ENCODE results near the gene PTGIS. TPM values are rescaled to one million over a fixed set of nuclear protein-coding genes. Genes with fewer than 3 reads are reported as not detected.

PTGIS gene
- polyA plus RNA-seq, 1 donor (not counting 4 experiments of a cell fraction or from before 2014, with no cell fraction given) = not detected

DNA sequence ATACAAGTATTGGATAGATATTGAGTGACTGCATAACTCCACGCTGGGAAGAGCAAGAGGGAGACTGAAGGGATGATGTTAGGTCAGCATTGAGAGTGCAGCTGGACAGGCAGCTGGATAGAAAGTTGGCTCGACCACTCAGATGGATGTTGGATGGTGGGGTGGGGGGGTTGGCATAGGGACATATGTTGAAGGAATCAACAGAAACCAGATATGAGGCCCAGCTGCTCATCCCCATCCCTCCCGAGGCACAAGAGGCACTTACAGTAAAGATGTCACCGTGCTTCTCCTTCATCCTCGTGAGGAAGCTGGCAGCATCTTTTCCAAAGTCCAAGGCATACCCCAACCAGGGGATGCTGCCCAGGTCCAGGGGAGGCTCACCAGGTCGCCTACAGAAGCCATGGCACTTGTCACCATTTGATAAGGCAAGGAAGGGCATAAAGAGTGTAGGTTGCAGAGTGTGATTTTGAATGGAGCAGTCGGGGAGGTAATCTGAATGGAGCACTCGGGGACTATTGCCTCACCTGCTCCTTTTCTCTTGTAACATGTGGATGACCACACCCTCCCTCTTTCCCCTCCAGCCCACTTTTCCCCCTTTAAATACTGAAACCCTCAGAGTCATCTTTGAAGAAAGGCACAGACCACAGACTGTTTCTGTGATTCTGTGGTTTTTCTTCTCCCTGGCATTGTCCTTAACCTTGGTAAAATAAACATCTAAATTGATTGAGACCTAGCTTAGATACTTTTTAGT lies 18.0 kb downstream of the PTGIS start:
- Histone ChIP-seq H3K9ac (ENCODE audit: control insufficient read depth, extremely low read depth, insufficient read depth, low read length) (no peak overlapping the region), H3K27me3 (ENCODE audit: control insufficient read depth, extremely low read depth, insufficient read depth, low read length) (peaks cover 12% of the 10 kb centered on the region), H4K20me1 (ENCODE audit: control insufficient read depth, extremely low read depth, insufficient read depth, low read length) (no peaks in the 10 kb centered on the region), H3K4me3 (ENCODE audit: control insufficient read depth in 2 of 3, extremely low read depth in 1 of 3, insufficient read depth in 2 of 3, low read depth in 1 of 3, low read length in 3 of 3) (no peak overlapping the region), H3K4me2 (ENCODE audit: control insufficient read depth, extremely low read depth, insufficient read depth, low read depth, low read length) (no peak overlapping the region), H3K9me3 (ENCODE audit: control insufficient read depth, low read depth, low read length) (no peaks in the 10 kb centered on the region), H3K79me2 (ENCODE audit: control insufficient read depth, insufficient read depth, low read length) (no peaks in the 10 kb centered on the region), H3K9me1 (ENCODE audit: control insufficient read depth, extremely low read depth, insufficient read depth, low read length) (no peaks in the 10 kb centered on the region), H2AFZ (ENCODE audit: control insufficient read depth, low read length) (no peak overlapping the region), H3K4me1 (ENCODE audit: control insufficient read depth, extremely low read depth, insufficient read depth, low read length) (no peaks in the 10 kb centered on the region), H3K27ac (ENCODE audit: control insufficient read depth, insufficient read depth, low read length) (no peak overlapping the region), H3K36me3 (ENCODE audit: control insufficient read depth in 2 of 2, extremely low read depth in 1 of 2, insufficient read depth in 2 of 2, low read length in 2 of 2) (no peaks in the 10 kb centered on the region)
- TF ChIP-seq EZH2 (IDR thresholded peaks at IDR 0.05; ENCODE audit: low read length) = no peak
- FAIRE-seq (no peak), DNase-seq (ENCODE audit: low read depth, low spot score) (no peak)
- dilution Hi-C loops (cut with MboI; ENCODE audit: extremely low pct_ligation_motif_present, low sequenced_read_pairs) = no loop called here

- no peaks in the 10 kb centered on the region for H4K20me1 ChIP-seq (ENCODE audit: control insufficient read depth, extremely low read depth, insufficient read depth, low read length)
- dilution Hi-C loops (cut with MboI; ENCODE audit: extremely low pct_ligation_motif_present, low sequenced_read_pairs) = no loop called here
- H3K27ac ChIP-seq (ENCODE audit: control insufficient read depth, insufficient read depth, low read length) = no peak overlapping the region
- H2AFZ ChIP-seq (ENCODE audit: control insufficient read depth, low read length) = no peak overlapping the region
- TF ChIP-seq EZH2 (IDR thresholded peaks at IDR 0.05; ENCODE audit: low read length) (no peak), CTCF (optimal IDR thresholded peaks at IDR 0.05 in 1 of 3, IDR thresholded peaks at IDR 0.05 in 1 of 3, conservative IDR thresholded peaks at IDR 0.05 in 1 of 3; ENCODE audit: extremely low read depth in 1 of 3, insufficient read depth in 2 of 3, low read length in 3 of 3) (no peak)
- H3K4me2 ChIP-seq (ENCODE audit: control insufficient read depth, extremely low read depth, insufficient read depth, low read depth, low read length) = no peak overlapping the region
- H3K9ac ChIP-seq (ENCODE audit: control insufficient read depth, extremely low read depth, insufficient read depth, low read length) = no peak overlapping the region
- H3K9me1 ChIP-seq (ENCODE audit: control insufficient read depth, extremely low read depth, insufficient read depth, low read length) = no peaks in the 10 kb centered on the region
- H3K9me3 ChIP-seq (ENCODE audit: control insufficient read depth, low read depth, low read length) = no peaks in the 10 kb centered on the region
- H3K36me3 ChIP-seq (ENCODE audit: control insufficient read depth in 2 of 2, extremely low read depth in 1 of 2, insufficient read depth in 2 of 2, low read length in 2 of 2) = no peaks in the 10 kb centered on the region
- H3K4me1 ChIP-seq (ENCODE audit: control insufficient read depth, extremely low read depth, insufficient read depth, low read length) = no peaks in the 10 kb centered on the region
- DNase-seq (ENCODE audit: low read depth, low spot score) = no peak
- no peak for FAIRE-seq
- peaks cover 5% of the 10 kb centered on the region for H3K27me3 ChIP-seq (ENCODE audit: control insufficient read depth, extremely low read depth, insufficient read depth, low read length)
- H3K79me2 ChIP-seq (ENCODE audit: control insufficient read depth, insufficient read depth, low read length) = no peaks in the 10 kb centered on the region
- H3K4me3 ChIP-seq (ENCODE audit: control insufficient read depth in 2 of 3, extremely low read depth in 1 of 3, insufficient read depth in 2 of 3, low read depth in 1 of 3, low read length in 3 of 3) = no peak overlapping the region
These were observed 19.5 kb downstream of the PTGIS start for GRCh38 chr20:49548371-49548947.

All from keratinocyte (primary cell).